Activated CD8-positive, alpha-beta memory T cell treated with anti-CD3 and anti-CD28 coated beads for 36 hours (primary cell): Measurements from ENCODE around the gene OR1A1. TPM values are rescaled to one million over a fixed set of nuclear protein-coding genes. Genes with fewer than 3 reads are reported as not detected.
"Not testable (repeated sequence)": the region's sequence is repeated elsewhere in the genome, so short reads cannot be mapped to it uniquely, and the experiment has no call there.

ENCODE experiments used
- CTCF ChIA-PET: fragments of 350-600 bp; sonication (Branson Sonifier 250); formaldehyde crosslinking; loops from one replicate; lab custom pipeline; 2021; ENCODE audit warnings: antibody characterized with exemption; lab: Charles Lee
- POLR2A ChIA-PET: fragments of 350-600 bp; sonication (Branson Sonifier 250); formaldehyde crosslinking; loops from one replicate; lab custom pipeline; 2021; ENCODE audit warnings: antibody characterized with exemption; lab: Charles Lee
- total RNA-seq, 2 experiments: library from RNA; stranded (reverse); gene quantifications; one replicate each; pipeline ENCODE4 v1.2.3, GENCODE V29; 2021

Gene OR1A1
- total RNA-seq: not detected

GRCh38 chr17:3207367-3207766 is at the start of gene OR1A1:
Gene OR1A1 (plus strand): TSS chr17:3207667. CDS start chr17:3215621, 7,954 bp downstream.
- POLR2A ChIA-PET: interaction anchor here (0.6 kb wide), 1 partner anchor 759 kb away, joined by 5 read pairs; no protein-coding TSS in a partner anchor
- CTCF ChIA-PET: interaction anchor here (1.2 kb wide), 1 partner anchor 270 kb away, joined by 3 read pairs; no protein-coding TSS in a partner anchor

- ChIA-PET CTCF (no interaction called here), POLR2A (no interaction called here)
Measured at GRCh38 chr17:3167574-3167973, 39.9 kb upstream of the OR1A1 start.

- CTCF ChIA-PET: no interaction called here
- POLR2A ChIA-PET: no interaction called here
Measured at GRCh38 chr17:3189961-3190360, 17.5 kb upstream of the OR1A1 start.

- ChIA-PET POLR2A (no interaction called here), CTCF (no interaction called here)
Measured at GRCh38 chr17:3197219-3197618, 10.2 kb upstream of the OR1A1 start, which contains the start of gene OR1A2. Gene OR1A2 (plus strand): TSS chr17:3197519. CDS start chr17:3197519, 0 bp downstream.

GRCh38 chr17:3208484-3208883 is 1.0 kb downstream of the OR1A1 start:
- CTCF ChIA-PET: no interaction called here
- POLR2A ChIA-PET: no interaction called here

- POLR2A ChIA-PET: no interaction called here
- CTCF ChIA-PET: no interaction called here
Measured at GRCh38 chr17:3213001-3213400, 5.5 kb downstream of the OR1A1 start.

GRCh38 chr17:3213587-3213986 is 6.1 kb downstream of the OR1A1 start:
- ChIA-PET CTCF (no interaction called here), POLR2A (no interaction called here)

GRCh38 chr17:3219978-3220377 is 12.5 kb downstream of the OR1A1 start:
- CTCF ChIA-PET, POLR2A ChIA-PET: not testable (repeated sequence)

GRCh38 chr17:3221850-3222249 is 14.4 kb downstream of the OR1A1 start:
- POLR2A ChIA-PET: no interaction called here

GRCh38 chr17:3222505-3222904 is 15.0 kb downstream of the OR1A1 start:
- ChIA-PET CTCF (no interaction called here), POLR2A (no interaction called here)

More at GRCh38 chr17:3221850-3222249, 14.4 kb downstream of the OR1A1 start:
- CTCF ChIA-PET: no interaction called here

GRCh38 chr17:3224721-3225352 is 17.4 kb downstream of the OR1A1 start:
- POLR2A ChIA-PET, CTCF ChIA-PET: not testable (repeated sequence)

GRCh38 chr17:3232300-3232699 is 24.8 kb downstream of the OR1A1 start:
- CTCF ChIA-PET, POLR2A ChIA-PET: not testable (repeated sequence)

- CTCF ChIA-PET, POLR2A ChIA-PET: not testable (repeated sequence)
Measured at GRCh38 chr17:3238685-3239084, 31.2 kb downstream of the OR1A1 start.

- POLR2A ChIA-PET, CTCF ChIA-PET: not testable (repeated sequence)
Measured at GRCh38 chr17:3241044-3241443, 33.6 kb downstream of the OR1A1 start.

GRCh38 chr17:3244841-3245240 is 37.4 kb downstream of the OR1A1 start:
- CTCF ChIA-PET, POLR2A ChIA-PET: not testable (repeated sequence)

- CTCF ChIA-PET, POLR2A ChIA-PET: not testable (repeated sequence)
Measured at GRCh38 chr17:3249013-3249412, 41.5 kb downstream of the OR1A1 start.

- CTCF ChIA-PET: no interaction called here
- POLR2A ChIA-PET: no interaction called here
Measured at GRCh38 chr17:3256575-3256974, 49.1 kb downstream of the OR1A1 start.

GRCh38 chr17:3260163-3260562 is 52.7 kb downstream of the OR1A1 start:
- ChIA-PET POLR2A (no interaction called here), CTCF (no interaction called here)

- POLR2A ChIA-PET: no interaction called here
- CTCF ChIA-PET: no interaction called here
Measured at GRCh38 chr17:3260600-3260999, 53.1 kb downstream of the OR1A1 start.
